Stimulated activated effector memory CD8-positive, alpha-beta T cell treated with anti-CD3 and anti-CD28 coated beads, Interleukin-12 subunit alpha, Interleukin-12 subunit beta, amount 100 ng/mL, for 72 hours (primary cell): Measurements from ENCODE around the gene PTPRA.
"Not testable (repeated sequence)": the region's sequence is repeated elsewhere in the genome, so short reads cannot be mapped to it uniquely, and the experiment has no call there.

Source experiments
- ATAC-seq: fragments of 150-1000 bp; cut with Tn5 transposase; 2 replicates; pipeline ENCODE4 v1.10.0; 2021
- DNase-seq, 2 donors: peaks; one replicate each; pipeline ENCODE4 v3.0.0; 2021 to 2022; ENCODE audit warnings: low spot score in 2 of 2
- H3K27ac Mint-ChIP-seq: one replicate; pipeline ENCODE4 v1.8.0; 2022; ENCODE audit warnings: mild to moderate bottlenecking, mixed read lengths
- H3K36me3 Mint-ChIP-seq: one replicate; pipeline ENCODE4 v1.8.0; 2022; ENCODE audit warnings: mild to moderate bottlenecking, mixed read lengths
- H3K4me1 Mint-ChIP-seq: one replicate; pipeline ENCODE4 v1.8.0; 2022; ENCODE audit warnings: mixed read lengths
- H3K4me3 Mint-ChIP-seq: one replicate; pipeline ENCODE4 v1.8.0; 2022; ENCODE audit warnings: mild to moderate bottlenecking, mixed read lengths
- H3K9me3 Mint-ChIP-seq: one replicate; pipeline ENCODE4 v1.8.0; 2022; ENCODE audit warnings: mixed read lengths

Gene PTPRA, protein sequence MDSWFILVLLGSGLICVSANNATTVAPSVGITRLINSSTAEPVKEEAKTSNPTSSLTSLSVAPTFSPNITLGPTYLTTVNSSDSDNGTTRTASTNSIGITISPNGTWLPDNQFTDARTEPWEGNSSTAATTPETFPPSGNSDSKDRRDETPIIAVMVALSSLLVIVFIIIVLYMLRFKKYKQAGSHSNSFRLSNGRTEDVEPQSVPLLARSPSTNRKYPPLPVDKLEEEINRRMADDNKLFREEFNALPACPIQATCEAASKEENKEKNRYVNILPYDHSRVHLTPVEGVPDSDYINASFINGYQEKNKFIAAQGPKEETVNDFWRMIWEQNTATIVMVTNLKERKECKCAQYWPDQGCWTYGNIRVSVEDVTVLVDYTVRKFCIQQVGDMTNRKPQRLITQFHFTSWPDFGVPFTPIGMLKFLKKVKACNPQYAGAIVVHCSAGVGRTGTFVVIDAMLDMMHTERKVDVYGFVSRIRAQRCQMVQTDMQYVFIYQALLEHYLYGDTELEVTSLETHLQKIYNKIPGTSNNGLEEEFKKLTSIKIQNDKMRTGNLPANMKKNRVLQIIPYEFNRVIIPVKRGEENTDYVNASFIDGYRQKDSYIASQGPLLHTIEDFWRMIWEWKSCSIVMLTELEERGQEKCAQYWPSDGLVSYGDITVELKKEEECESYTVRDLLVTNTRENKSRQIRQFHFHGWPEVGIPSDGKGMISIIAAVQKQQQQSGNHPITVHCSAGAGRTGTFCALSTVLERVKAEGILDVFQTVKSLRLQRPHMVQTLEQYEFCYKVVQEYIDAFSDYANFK

DNA sequence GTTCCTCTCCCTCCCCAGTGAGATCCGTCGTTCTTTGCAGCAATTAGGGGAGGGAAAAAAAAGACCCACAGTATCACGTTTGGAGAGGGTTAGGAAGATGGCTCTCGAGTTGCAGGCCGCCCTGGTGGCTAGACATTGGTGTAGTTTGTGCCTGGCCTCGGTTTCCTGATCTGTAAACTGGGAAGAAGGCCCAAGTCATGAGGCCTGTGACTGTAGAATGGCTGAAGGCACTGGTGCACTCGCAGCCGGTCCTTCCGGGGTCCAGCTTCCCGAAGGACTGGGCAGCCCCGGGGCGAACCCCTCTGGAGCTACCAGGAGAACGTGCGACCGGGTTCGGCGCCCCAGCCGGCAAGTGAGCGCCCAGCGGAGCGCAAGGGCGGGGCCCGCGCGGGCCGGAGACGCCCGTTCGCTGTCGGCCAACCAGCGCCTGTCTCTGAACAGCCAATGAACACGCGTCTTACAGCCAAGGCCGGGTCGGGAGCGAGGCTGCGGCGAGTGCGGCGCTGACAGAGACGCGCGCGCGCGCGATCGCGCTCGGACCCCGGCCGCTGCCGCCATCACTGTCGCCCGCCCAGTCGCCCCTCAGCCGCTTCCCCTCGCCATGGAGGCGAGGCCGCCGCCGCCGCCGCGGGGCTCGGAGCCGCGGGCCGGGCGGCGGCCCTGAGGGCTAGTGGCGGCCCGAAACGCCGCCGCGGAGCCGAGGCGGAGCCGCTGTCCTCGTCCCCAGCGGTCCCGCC, at the start of gene PTPRA:
Gene PTPRA, plus strand, starts transcription at position 472 of the 737 bp plus-strand sequence. CDS start 90,797 bp downstream, outside the sequence.
- H3K36me3 Mint-ChIP-seq, result peaks cover 33% of the 10 kb centered on the region
- DNase-seq (peak; percentile 86 to 95), ATAC-seq (peak; percentile 96)
- no peaks in the 10 kb centered on the region for H3K9me3 Mint-ChIP-seq
- peak within 1 kb of the TSS; percentile 93 for H3K4me3 Mint-ChIP-seq
- peak within 1 kb of the TSS; percentile 91 for H3K27ac Mint-ChIP-seq
- peaks cover 53% of the 10 kb centered on the region for H3K4me1 Mint-ChIP-seq

GRCh38 chr20:2825761-2826160, 47.5 kb upstream of the PTPRA start:
- no peak for ATAC-seq
- peaks cover 29% of the 10 kb centered on the region for H3K4me1 Mint-ChIP-seq
- DNase-seq, result no peak
- H3K27ac Mint-ChIP-seq, result no peak overlapping the region
- no peaks in the 10 kb centered on the region for H3K36me3 Mint-ChIP-seq
- no peaks in the 10 kb centered on the region for H3K9me3 Mint-ChIP-seq
- no peak overlapping the region for H3K4me3 Mint-ChIP-seq

GRCh38 chr20:2826655-2827054, 46.6 kb upstream of the PTPRA start:
- H3K36me3 Mint-ChIP-seq, result no peaks in the 10 kb centered on the region
- no peak for ATAC-seq
- no peak for DNase-seq
- H3K4me1 Mint-ChIP-seq, result peaks cover 25% of the 10 kb centered on the region
- no peak overlapping the region for H3K4me3 Mint-ChIP-seq
- no peaks in the 10 kb centered on the region for H3K9me3 Mint-ChIP-seq
- no peak overlapping the region for H3K27ac Mint-ChIP-seq

DNA sequence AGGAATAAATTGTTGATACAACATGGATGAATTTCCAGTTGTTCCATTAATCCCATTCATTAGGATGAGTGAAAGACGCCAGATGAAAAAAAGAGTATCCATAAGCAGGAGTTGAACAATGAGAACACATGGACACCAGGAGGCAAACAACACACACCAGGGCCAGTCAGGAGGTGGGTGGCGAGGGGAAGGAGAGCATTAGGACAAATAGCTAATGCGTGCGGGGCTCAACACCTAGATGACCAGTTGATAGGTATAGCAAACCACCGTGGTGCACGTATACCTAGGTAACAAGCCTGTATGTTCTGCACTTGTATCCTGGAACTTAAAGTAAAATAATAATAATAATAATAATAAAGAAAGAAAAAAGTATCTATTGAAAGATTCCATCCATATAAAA, 43.9 kb upstream of the PTPRA start:
- Mint-ChIP-seq H3K4me1 (peaks cover 19% of the 10 kb centered on the region), H3K27ac (no peak overlapping the region), H3K36me3 (no peaks in the 10 kb centered on the region), H3K9me3 (no peaks in the 10 kb centered on the region), H3K4me3 (no peak overlapping the region)
- DNase-seq (no peak), ATAC-seq (no peak)

DNA sequence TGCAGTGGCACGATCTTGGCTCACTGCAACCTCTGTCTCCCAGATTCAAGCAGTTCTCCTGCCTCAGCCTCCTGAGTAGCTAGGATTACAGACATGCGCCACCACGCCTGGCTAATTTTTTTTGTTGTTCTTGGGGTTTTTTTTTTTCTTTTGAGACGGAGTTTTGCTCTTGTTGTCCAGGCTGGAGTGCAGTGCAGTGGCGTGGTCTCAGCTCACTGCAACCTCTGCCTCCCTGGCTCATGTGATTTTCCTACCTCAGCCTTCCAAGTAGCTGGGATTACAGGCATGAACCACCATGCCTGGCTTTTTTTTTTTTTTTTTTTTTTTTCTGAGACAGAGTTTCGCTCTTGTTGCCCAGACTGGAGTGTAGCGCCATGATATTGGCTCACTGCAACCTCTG, 42.1 kb upstream of the PTPRA start:
- not testable (repeated sequence) for H3K9me3 Mint-ChIP-seq, H3K4me3 Mint-ChIP-seq, ATAC-seq, H3K27ac Mint-ChIP-seq, H3K36me3 Mint-ChIP-seq, DNase-seq
- H3K4me1 Mint-ChIP-seq, result peaks cover 11% of the 10 kb centered on the region

DNA sequence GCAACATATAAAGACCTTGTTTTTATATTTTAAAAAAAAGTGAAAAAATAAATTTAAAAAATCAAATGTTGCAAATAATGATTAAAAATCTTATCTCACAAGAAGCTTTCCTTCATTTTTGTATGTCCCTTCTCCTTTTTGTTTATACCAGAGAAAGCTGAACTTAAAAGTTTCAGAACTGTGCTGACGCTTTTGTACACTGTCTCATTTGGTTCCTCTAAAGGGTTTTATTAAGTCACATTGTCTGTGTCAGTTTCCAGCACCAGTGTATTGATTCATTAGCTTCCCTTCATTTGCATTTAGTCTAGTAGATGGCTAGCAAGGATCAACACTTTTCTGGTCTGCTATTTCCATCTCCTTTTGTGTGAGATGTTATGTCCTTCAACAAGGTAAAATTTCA, 39.5 kb upstream of the PTPRA start:
- H3K36me3 Mint-ChIP-seq, result peaks cover 9% of the 10 kb centered on the region
- H3K4me1 Mint-ChIP-seq, result peaks cover 9% of the 10 kb centered on the region
- H3K27ac Mint-ChIP-seq, result no peak overlapping the region
- DNase-seq (no peak), ATAC-seq (no peak)
- no peak overlapping the region for H3K4me3 Mint-ChIP-seq
- H3K9me3 Mint-ChIP-seq, result no peaks in the 10 kb centered on the region

GRCh38 chr20:2834401-2835110, 38.7 kb upstream of the PTPRA start:
- Mint-ChIP-seq H3K9me3 (peaks cover 2% of the 10 kb centered on the region), H3K4me1 (peaks cover 15% of the 10 kb centered on the region), H3K4me3 (no peak overlapping the region), H3K27ac (no peak overlapping the region), H3K36me3 (peaks cover 17% of the 10 kb centered on the region)
- no peak for DNase-seq
- ATAC-seq, result no peak

- peaks cover 20% of the 10 kb centered on the region for H3K36me3 Mint-ChIP-seq
- ATAC-seq (no peak), DNase-seq (no peak)
- peak overlapping the region; percentile 2 for H3K27ac Mint-ChIP-seq
- H3K9me3 Mint-ChIP-seq, result peaks cover 2% of the 10 kb centered on the region
- H3K4me3 Mint-ChIP-seq, result no peak overlapping the region
- peaks cover 18% of the 10 kb centered on the region for H3K4me1 Mint-ChIP-seq
Observed at GRCh38 chr20:2835331-2835796, 37.9 kb upstream of the PTPRA start.

GRCh38 chr20:2836035-2836434, 37.2 kb upstream of the PTPRA start:
- H3K9me3 Mint-ChIP-seq, result peaks cover 2% of the 10 kb centered on the region
- peaks cover 20% of the 10 kb centered on the region for H3K36me3 Mint-ChIP-seq
- ATAC-seq (no peak), DNase-seq (no peak)
- H3K4me1 Mint-ChIP-seq, result peaks cover 18% of the 10 kb centered on the region
- H3K4me3 Mint-ChIP-seq, result no peak overlapping the region
- H3K27ac Mint-ChIP-seq, result peak overlapping the region; percentile 2

DNA sequence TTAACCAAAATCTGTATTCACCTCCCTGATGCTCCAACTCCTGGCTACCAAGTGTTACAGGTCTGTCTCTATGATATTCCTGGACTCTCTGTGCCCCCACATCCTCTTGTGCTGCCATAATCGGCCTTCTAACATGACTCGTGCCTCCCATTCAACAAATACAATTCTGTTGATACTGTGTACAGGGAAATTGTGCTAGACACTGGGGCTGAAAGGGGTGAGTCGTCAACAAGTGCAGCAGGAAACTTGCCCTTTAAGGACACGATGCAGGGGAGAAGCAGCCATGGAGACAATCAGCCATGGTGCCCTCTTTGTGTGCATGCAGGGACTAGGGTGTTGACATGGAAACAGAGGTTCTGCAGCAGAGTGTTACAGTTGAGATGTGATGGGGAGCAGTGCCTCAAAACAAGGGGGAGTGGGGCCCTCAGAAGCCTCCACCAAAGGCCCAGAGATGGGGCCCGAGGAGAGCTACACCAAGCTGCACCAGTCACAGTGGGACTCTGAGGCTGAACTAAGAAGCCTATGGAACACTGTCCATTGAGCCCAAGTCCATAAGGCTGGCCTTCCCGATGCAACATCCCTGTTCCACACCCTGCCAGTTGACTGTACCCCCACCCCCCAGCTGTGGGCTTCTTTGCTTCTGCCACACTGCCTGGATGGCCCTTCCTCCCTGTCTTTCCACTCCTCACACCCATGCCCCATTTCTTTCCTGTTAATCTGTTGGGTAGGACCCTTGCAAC, 35.9 kb upstream of the PTPRA start:
- H3K27ac Mint-ChIP-seq, result peak overlapping the region; percentile 13
- no peak for ATAC-seq
- H3K4me1 Mint-ChIP-seq, result peaks cover 24% of the 10 kb centered on the region

DNA sequence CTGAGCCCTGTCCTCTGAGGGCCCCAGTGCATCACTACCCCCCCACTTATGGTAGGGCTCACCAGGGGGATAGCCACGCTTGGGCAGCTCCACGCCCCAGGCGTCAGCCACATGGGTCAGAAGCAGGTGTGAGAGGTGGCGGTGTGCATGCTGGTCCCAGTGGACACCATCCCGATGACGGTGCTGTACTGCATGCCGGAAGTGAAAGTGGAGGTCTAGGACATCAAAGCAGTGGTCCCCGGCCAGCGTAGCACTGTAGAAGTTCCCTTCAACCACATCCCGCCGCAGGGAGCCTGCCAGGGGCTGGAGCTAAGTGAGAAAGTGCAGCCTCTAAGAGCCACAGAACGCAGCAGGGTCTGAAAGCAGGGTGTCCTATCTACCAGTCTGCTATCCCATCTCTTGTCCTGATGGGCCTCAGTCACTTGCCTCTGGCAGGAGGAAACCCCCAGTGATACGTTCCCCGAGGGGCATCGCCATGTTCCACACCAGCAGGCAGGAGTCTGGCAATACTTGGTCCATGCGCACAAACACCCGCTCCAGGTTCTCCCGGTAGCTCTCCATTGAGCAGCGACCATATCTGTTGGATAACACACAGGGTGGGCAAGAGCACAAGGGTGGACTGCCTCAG, 35.0 kb upstream of the PTPRA start:
- ATAC-seq (no peak), DNase-seq (no peak)
- Mint-ChIP-seq H3K36me3 (peaks cover 24% of the 10 kb centered on the region), H3K27ac (peak overlapping the region; percentile 65), H3K4me1 (peaks cover 24% of the 10 kb centered on the region), H3K9me3 (peaks cover 2% of the 10 kb centered on the region), H3K4me3 (peak overlapping the region; percentile 73)

More for the DNA sequence above, 35.9 kb upstream of the PTPRA start:
- H3K9me3 Mint-ChIP-seq, result peaks cover 2% of the 10 kb centered on the region
- DNase-seq, result no peak
- H3K4me3 Mint-ChIP-seq, result no peak overlapping the region
- H3K36me3 Mint-ChIP-seq, result peaks cover 20% of the 10 kb centered on the region

GRCh38 chr20:2838847-2839671, 34.2 kb upstream of the PTPRA start:
- no peak for ATAC-seq
- Mint-ChIP-seq H3K9me3 (peaks cover 2% of the 10 kb centered on the region), H3K4me3 (peak overlapping the region; percentile 73), H3K27ac (peak overlapping the region; percentile 94), H3K4me1 (peaks cover 29% of the 10 kb centered on the region), H3K36me3 (peaks cover 24% of the 10 kb centered on the region)
- DNase-seq, result no peak

GRCh38 chr20:2839732-2840137, 33.5 kb upstream of the PTPRA start:
- Mint-ChIP-seq H3K4me3 (peak overlapping the region; percentile 73), H3K36me3 (peaks cover 24% of the 10 kb centered on the region), H3K9me3 (peaks cover 2% of the 10 kb centered on the region), H3K27ac (peak overlapping the region; percentile 94), H3K4me1 (peaks cover 36% of the 10 kb centered on the region)
- DNase-seq (no peak), ATAC-seq (no peak)
